AG09319 (cell line): ENCODE data around the gene CCDC106.

Experiments used
- DNase-seq: peaks from one replicate; pipeline ENCODE4 v3.0.0-alpha.2; 2010; ENCODE audit warnings: low read depth; ENCODE audit errors: extremely low read depth
- TF ChIP-seq, protein P1 (sequence below): IDR thresholded peaks from 2 replicates; pipeline ENCODE4 v1.5.1; 2011; ENCODE audit warnings: low read depth, mild to moderate bottlenecking, inconsistent platforms, low read length, moderate library complexity

CCDC106 gene

DNA sequence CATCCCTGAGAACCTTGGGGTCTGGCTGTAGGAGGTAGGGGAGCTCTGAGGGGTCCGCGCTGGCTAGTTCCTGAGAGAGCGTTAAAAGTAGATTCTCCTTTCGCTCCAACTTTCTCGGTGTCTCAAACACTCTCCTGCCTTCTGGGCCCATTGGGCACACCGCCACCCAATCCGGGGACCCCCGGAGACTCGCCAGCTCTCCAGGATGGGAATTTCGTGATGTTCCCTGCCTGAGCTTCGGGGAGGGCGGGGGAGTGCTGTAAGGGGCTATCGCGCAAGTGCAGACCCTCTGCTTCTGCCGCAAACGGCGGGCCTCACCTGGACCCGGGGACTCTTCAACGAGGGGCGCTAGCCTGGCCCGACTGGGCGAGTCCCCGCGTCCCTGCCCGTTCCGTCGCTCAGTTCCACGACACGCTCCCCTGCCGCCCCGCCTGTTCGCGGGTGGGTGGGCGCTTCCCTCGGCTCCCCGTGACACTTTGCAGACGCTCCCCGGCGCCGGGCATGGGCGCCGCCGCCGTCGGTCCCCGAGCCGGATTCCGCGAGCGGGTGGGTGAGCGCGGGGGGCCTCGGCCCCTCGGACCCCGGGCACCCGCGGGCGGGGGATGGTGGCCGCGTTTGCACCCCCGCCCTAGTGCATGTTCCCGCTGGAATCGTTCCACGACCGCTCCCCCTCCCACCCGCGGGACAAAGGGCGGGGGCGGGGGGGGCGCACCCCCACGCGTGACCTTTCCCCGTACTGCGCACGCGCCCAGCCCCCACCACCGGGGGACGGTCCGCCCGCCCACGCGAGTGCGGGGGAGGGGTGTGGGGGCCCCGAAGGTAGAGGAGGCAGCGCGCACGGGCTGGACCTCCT is at the start of gene CCDC106:
Gene CCDC106, plus strand, starts transcription at position 481 of the 853 bp plus-strand sequence. CDS start 835 bp downstream, outside the sequence.
- TF ChIP-seq, protein P1, sequence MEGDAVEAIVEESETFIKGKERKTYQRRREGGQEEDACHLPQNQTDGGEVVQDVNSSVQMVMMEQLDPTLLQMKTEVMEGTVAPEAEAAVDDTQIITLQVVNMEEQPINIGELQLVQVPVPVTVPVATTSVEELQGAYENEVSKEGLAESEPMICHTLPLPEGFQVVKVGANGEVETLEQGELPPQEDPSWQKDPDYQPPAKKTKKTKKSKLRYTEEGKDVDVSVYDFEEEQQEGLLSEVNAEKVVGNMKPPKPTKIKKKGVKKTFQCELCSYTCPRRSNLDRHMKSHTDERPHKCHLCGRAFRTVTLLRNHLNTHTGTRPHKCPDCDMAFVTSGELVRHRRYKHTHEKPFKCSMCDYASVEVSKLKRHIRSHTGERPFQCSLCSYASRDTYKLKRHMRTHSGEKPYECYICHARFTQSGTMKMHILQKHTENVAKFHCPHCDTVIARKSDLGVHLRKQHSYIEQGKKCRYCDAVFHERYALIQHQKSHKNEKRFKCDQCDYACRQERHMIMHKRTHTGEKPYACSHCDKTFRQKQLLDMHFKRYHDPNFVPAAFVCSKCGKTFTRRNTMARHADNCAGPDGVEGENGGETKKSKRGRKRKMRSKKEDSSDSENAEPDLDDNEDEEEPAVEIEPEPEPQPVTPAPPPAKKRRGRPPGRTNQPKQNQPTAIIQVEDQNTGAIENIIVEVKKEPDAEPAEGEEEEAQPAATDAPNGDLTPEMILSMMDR: no peak
- DNase-seq: no peak

DNA sequence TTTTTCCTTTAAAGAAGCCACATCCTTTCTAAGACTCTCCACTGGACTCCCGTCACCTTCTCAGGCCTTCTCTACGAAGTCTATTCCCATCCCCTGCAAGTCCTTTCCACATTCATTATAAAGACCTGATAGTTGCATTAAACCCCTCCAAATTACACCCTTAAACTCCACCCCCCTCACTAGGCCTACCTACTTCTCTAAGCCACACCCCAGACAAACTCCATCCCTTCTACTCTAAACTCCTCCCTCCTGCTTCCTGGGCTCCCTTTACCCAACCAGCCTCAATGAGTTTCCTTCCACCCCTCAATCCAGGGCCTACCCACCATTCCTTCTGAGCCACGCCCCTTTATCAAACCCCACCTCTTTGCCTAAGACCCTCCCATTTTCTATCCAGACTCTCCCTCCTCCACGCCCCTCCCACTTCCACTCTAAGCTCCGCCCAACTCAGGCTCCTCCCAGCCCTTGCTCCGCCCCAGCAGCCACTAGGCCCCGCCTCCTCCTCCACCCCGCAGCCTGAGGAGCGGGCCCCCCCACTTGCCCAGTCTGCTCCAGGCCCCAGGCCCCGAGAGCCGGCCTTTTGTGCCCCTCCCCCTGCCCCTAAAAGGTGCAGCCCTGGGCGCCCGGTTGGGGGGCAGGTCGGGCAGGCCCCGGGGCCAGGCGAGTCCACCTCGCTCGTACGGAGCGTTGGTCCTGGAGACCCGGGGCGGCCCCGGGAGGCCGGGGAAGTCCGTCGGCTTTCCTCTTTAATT is 49.1 kb upstream of the CCDC106 start:
- TF ChIP-seq, protein P1: no peak
- DNase-seq: peak; percentile 90

GRCh38 chr19:55599468-55599841 is 48.6 kb upstream of the CCDC106 start, which contains the start of gene FIZ1:
Gene FIZ1, minus strand, starts transcription at chr19:55599517. Its CDS starts 1,652 bp downstream, at chr19:55597865.
- TF ChIP-seq, protein P1: no peak
- DNase-seq: peak; percentile 97

DNA sequence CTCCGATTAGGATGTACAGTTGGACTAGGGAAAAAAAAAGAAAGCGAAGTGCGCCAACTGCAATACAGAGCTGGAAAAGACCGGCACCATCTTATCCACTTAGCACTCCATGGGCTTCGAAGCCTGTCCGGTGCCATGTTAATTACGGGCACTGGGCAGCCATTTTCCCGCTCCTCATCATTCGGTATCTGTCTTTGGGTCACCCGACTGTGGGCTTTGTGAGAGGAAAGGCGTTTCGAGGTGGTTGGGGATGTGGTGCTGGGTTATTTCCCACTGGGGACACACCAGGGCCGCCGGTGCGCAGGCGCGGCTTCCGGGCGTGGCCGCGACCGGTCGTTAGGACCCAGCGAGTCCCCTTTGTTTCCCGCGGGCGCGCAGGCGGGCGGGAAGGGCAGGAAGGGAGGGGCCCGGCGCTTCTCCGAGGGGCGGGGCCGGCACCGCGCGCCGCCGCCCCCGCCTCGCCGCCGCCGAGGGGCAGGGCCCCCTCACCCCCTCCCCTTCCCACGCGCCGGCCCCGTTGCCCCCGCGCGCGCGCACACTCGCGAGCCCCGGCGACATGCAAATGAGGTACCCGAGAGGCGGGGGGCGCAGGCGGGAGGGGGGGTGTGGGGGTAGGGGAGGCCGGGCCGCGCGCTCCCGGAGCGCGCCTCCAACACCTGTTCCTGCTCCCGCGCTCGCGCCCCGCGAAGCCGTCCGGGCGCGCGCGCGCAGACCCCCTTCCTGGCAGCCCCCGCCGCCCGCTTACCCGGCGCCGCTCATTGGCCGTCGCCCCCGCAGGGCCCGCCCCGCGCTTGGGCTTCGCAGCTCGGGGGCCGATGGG is 48.0 kb upstream of the CCDC106 start, which contains the start of gene ZNF524:
Gene ZNF524, plus strand, starts transcription at position 447 of the 820 bp plus-strand sequence. CDS start 1,825 bp downstream, outside the sequence.
- peak; percentile 56 for DNase-seq
- TF ChIP-seq, protein P1: no peak

- TF ChIP-seq, protein P1: no peak
- no peak for DNase-seq
Observed at GRCh38 chr19:55600662-55601028, 47.4 kb upstream of the CCDC106 start.

DNA sequence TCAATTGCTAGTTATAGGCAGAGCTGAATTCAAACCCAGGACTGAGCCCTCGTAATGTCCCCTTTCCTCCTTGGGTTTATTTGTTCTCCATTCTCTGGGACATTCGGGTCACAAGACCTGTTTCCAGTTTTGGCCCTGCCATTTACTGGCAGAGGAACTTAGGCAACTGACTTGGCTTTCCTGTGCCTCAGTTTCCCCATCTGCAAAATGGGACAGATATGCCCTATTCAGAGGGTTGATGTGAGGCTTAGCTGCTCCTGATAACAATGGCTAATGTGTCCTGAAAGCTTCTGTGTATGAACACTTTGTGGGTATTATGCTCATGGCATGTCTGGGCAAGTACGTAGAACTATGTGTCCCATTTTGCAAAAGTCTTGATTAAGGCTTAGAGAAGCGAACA is 46.9 kb upstream of the CCDC106 start:
- TF ChIP-seq, protein P1: no peak
- DNase-seq: no peak
